Uterus (tissue), 4 donors: ENCODE results near the gene GSTM4. TPM values are rescaled to one million over a fixed set of nuclear protein-coding genes. Genes with fewer than 3 reads are reported as not detected.
"Not testable (repeated sequence)": the region's sequence is repeated elsewhere in the genome, so short reads cannot be mapped to it uniquely, and the experiment has no call there.

Source experiments
- DNase-seq, 2 donors: peaks; one replicate each; pipeline ENCODE4 v3.0.0-alpha.2; 2019 to 2020
- H3K27ac ChIP-seq, 2 donors: fragments of 200-600 bp; sonication (generic); 1 replicate in 1 of 2; 2 replicates in 1 of 2; pipeline ENCODE4 v1.5.1; 2016 to 2018
- H3K27me3 ChIP-seq, 2 donors: fragments of 200-600 bp; sonication (generic); one replicate each; pipeline ENCODE4 v1.5.1; 2018 to 2019; ENCODE audit warnings: control low read depth in 1 of 2
- H3K36me3 ChIP-seq, 2 donors: fragments of 200-600 bp; sonication (generic); one replicate each; pipeline ENCODE4 v1.5.1; 2019; ENCODE audit warnings: control low read depth in 1 of 2
- H3K4me1 ChIP-seq, 2 donors: fragments of 200-600 bp; sonication (generic); one replicate each; pipeline ENCODE4 v1.5.1; 2018 to 2019; ENCODE audit warnings: control low read depth in 1 of 2
- H3K4me3 ChIP-seq, 2 donors: fragments of 200-600 bp; sonication (generic); 1 replicate in 1 of 2; 2 replicates in 1 of 2; pipeline ENCODE4 v1.5.1; 2018 to 2019; ENCODE audit warnings: mild to moderate bottlenecking in 1 of 2
- H3K9me3 ChIP-seq, 2 donors: fragments of 200-600 bp; sonication (generic); one replicate each; pipeline ENCODE4 v1.5.1; 2019; ENCODE audit warnings: control low read depth in 1 of 2
- POLR2A ChIP-seq, 2 donors: fragments of 450-650 bp; IDR thresholded peaks; one replicate each; pipeline ENCODE4 v1.6.1; 2016; ENCODE audit warnings: antibody characterized with exemption in 2 of 2, mild to moderate bottlenecking in 1 of 2, moderate library complexity in 1 of 2
- intact Hi-C: fragments of 100-400 bp; cut with DNase I; formaldehyde crosslinking; loops from one replicate; pipeline ENCODE4 v1.15.1; 2023; ENCODE audit warnings: low total_unique reads
- total RNA-seq, 4 donors: library from RNA; depleted of rRNA in 3 of 4; stranded (reverse); fragments of >200 nt in 3 of 4; gene quantifications; one replicate each; pipeline versions ENCODE4 v1.1.0 to v1.2.4, GENCODE V29; 2014 to 2023
- TF ChIP-seq, protein P1 (sequence below), 4 experiments: fragments of 200-600 bp in 2 of 4; fragments of 450-650 bp in 2 of 4; sonication (generic) in 2 of 4; IDR thresholded peaks; one replicate each; pipeline ENCODE4 v1.5.1; 2016 to 2019; ENCODE audit warnings: antibody characterized with exemption in 4 of 4, mild to moderate bottlenecking in 2 of 4, moderate library complexity in 1 of 4
- donor health status: DM: yes; HTN: yes; CAD: no.

The GSTM4 gene
- total RNA-seq, 4 donors from 2014 or later: 7.6 to 43.5 (median 20.7) TPM

- H3K36me3 ChIP-seq: no peaks in the 10 kb centered on the region
- TF ChIP-seq POLR2A (IDR thresholded peaks at IDR 0.05): no peak
- TF ChIP-seq, protein P1, sequence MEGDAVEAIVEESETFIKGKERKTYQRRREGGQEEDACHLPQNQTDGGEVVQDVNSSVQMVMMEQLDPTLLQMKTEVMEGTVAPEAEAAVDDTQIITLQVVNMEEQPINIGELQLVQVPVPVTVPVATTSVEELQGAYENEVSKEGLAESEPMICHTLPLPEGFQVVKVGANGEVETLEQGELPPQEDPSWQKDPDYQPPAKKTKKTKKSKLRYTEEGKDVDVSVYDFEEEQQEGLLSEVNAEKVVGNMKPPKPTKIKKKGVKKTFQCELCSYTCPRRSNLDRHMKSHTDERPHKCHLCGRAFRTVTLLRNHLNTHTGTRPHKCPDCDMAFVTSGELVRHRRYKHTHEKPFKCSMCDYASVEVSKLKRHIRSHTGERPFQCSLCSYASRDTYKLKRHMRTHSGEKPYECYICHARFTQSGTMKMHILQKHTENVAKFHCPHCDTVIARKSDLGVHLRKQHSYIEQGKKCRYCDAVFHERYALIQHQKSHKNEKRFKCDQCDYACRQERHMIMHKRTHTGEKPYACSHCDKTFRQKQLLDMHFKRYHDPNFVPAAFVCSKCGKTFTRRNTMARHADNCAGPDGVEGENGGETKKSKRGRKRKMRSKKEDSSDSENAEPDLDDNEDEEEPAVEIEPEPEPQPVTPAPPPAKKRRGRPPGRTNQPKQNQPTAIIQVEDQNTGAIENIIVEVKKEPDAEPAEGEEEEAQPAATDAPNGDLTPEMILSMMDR (IDR thresholded peaks at IDR 0.05): no peak
- H3K4me1 ChIP-seq: no peaks in the 10 kb centered on the region
- H3K4me3 ChIP-seq: no peak overlapping the region
- no peak for DNase-seq
- intact Hi-C loops: no loop called here
- no peak overlapping the region for H3K27ac ChIP-seq
- H3K9me3 ChIP-seq: no peaks in the 10 kb centered on the region
- H3K27me3 ChIP-seq: no peaks in the 10 kb centered on the region
Measured at GRCh38 chr1:109664671-109665070, 8.8 kb downstream of the GSTM4 start.

- Histone ChIP-seq H3K4me1 (no peaks in the 10 kb centered on the region), H3K27me3 (no peaks in the 10 kb centered on the region), H3K9me3 (no peaks in the 10 kb centered on the region), H3K4me3 (peak within 1 kb of the TSS; percentile 52 to 82), H3K36me3 (no peaks in the 10 kb centered on the region), H3K27ac (peak within 1 kb of the TSS; percentile 53 to 76)
- peak; percentile 95 for DNase-seq
- intact Hi-C loops: no loop called here
- peak; percentile 21 to 39 for TF ChIP-seq POLR2A (IDR thresholded peaks at IDR 0.05)
- TF ChIP-seq, protein P1 (IDR thresholded peaks at IDR 0.05): no peak
Measured at GRCh38 chr1:109667452-109668122, 11.7 kb downstream of the GSTM4 start, which contains the start of gene GSTM2. Gene GSTM2, plus strand, starts transcription at chr1:109668057. Its CDS starts 59 bp downstream, at chr1:109668116.

- intact Hi-C loops: no loop called here
- Histone ChIP-seq H3K4me1 (no peaks in the 10 kb centered on the region), H3K36me3 (no peaks in the 10 kb centered on the region), H3K27ac (peak overlapping the region; percentile 12 to 76), H3K9me3 (no peaks in the 10 kb centered on the region), H3K27me3 (no peaks in the 10 kb centered on the region), H3K4me3 (peak overlapping the region; percentile 52 to 82)
- no peak for DNase-seq
- TF ChIP-seq POLR2A (IDR thresholded peaks at IDR 0.05): no peak
- TF ChIP-seq, protein P1 (IDR thresholded peaks at IDR 0.05): no peak
Measured at GRCh38 chr1:109668123-109668775, 12.3 kb downstream of the GSTM4 start.

DNA sequence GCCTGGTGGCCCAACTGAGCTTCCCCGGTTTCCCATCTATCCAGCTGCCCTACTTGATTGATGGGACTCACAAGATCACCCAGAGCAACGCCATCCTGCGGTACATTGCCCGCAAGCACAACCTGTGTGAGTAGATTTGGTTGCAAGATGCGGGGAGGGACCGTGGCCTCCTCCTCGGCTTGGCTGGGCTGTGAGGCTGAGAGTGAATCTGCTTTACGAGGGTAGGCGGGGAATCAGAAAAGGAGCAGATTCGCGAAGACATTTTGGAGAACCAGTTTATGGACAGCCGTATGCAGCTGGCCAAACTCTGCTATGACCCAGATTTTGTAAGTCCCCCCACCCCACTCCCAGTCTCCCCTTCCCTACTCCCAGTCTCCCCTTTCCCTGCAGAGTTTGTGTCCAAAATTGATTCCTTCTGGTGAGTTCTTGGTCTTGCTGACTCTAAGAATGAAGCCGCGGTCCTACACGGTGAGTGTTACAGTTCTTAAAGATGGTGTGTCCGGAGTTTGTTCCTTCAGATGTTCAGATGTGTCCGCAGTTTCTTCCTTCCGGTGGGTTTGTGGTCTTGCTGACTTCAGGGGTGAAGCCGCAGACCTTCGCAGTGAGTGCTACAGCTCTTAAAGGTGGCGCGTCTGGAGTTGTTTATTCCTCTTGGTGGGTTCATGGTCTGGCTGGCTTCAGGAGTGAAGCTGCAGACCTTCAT lies 13.5 kb downstream of the GSTM4 start:
- H3K4me3 ChIP-seq: no peak overlapping the region
- TF ChIP-seq POLR2A (IDR thresholded peaks at IDR 0.05): no peak
- TF ChIP-seq, protein P1 (IDR thresholded peaks at IDR 0.05): no peak
- H3K27ac ChIP-seq: no peak overlapping the region
- intact Hi-C loops: no loop called here
- no peaks in the 10 kb centered on the region for H3K9me3 ChIP-seq
- no peaks in the 10 kb centered on the region for H3K4me1 ChIP-seq
- no peak for DNase-seq
- no peaks in the 10 kb centered on the region for H3K27me3 ChIP-seq
- no peaks in the 10 kb centered on the region for H3K36me3 ChIP-seq

DNA sequence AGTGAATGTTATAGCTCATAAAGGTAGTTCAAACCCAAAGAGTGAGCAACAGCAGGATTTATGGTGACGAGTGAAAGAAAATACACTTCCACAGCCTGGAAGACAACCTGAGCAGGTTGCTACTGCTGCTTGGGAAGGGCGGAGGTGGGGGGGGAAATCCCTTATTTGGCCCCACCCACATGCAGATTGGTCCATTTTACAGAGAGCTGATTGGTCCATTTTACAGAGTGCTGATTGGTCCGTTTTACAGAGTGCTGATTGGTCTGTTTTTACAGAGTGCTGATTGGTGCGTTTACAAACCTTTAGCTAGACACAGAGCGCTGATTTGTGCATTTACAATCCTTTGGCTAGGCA lies 14.0 kb downstream of the GSTM4 start:
- H3K4me3 ChIP-seq, intact Hi-C loops, DNase-seq, H3K27ac ChIP-seq, H3K9me3 ChIP-seq, H3K27me3 ChIP-seq, H3K36me3 ChIP-seq, H3K4me1 ChIP-seq: not testable (repeated sequence)
